ENCODE results near the gene SLC16A3.
"Not testable (repeated sequence)": the region's sequence is repeated elsewhere in the genome, so short reads cannot be mapped to it uniquely, and the experiment has no call there.

Gene SLC16A3

DNA sequence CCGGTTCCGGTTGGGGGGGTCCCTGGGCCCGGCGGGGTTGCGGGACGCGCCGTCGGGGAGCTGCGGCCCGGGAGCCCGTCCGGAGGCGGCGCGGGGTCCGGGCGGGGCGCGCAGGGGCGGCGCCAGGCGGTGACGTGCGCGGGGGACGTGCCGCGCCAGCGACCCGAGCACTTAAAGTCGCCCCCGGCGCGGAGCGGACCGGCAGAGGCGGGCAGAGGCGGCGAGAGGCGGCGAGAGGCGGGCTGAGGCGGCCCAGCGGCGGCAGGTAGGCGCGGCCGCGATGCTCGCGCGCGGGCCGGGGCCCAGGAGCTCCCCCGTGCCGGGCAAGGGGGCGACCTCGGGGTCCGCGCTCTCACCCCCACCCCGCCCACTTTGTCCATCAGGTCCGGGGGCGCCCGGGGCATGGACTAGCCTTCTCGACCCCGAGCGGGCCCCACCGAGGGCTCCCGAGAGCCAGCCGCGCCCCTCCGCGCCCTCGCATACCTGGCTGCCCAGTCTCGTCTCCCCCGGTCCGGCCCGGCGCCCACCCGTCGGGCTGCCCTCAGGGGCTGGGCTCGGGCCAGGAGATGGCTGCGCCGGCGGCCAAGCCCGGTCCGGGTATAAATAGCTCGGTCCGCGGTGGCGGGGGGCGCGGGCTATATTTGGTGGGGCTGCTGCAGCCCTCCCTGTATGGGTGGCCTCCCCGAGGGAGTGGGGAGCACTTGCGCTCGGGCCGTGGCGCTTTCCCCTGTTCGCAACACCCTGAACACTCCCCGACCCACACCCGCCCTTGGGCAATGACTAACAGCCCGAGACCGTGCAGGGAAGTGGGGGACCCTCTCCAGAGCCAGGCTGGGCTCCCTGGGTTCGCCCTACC, at the start of gene SLC16A3:
TSS of gene SLC16A3 (plus strand) at position 201 of the 856 bp plus-strand sequence. CDS start 6,967 bp downstream, outside the sequence.
- peak; percentile 85 for DNase-seq

DNA sequence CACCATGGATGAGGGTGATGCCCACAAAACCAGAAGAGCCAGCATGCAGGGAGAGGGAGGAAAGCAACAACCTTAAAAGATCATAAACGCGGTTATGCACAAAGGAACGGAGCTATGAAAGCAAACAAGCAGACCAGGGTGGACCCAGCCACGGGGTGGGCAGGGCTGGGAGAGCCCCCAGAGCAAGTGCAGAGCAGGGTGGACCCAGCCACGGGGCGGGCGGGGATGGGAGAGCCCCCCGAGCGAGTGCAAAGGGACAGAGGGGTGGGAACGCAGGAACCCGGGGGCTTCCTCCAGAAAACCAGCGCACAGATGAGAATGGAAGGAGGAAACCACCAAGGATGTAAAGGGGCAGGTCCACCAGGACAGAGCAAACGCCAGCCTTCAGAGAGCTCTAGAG, 49.4 kb upstream of the SLC16A3 start:
- DNase-seq = no peak

GRCh38 chr17:82179946-82180475, 48.8 kb upstream of the SLC16A3 start:
- no peak for DNase-seq

DNA sequence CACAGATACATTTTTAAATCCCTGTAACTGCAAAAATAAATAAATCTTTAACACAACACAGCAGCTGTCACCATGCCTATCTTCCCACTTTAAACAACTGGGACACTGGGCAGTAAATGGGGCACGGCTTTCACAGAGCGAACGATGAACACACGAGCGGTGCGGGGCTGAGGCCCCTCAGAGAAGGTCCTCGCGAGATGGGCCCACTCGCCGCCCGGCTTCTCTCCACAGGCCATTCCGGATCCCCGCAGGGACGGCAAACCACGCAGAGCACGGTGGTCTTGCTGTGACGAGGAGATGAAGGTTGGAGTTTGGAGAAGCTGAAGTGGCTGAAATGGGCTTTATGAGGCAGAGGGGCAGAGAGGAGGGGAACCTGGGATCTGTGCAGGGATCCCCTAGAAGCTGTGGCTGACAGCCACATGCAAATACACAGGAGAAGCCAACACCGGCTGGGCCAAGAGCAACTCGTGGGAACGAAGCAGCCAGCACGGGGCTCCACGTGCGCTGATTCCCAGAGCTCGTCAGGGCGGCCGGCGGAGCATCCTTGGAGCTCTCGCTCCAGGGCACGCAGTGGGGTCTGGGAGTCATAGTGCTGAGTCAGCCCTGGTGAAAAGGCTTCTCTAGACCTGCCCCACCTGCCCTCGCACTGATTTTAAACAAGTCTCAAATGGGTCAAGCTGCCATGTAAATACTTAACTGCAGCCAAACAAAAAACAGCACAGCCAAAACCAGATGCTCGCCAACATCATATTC, 47.9 kb upstream of the SLC16A3 start:
- DNase-seq = no peak

GRCh38 chr17:82184761-82185160, 44.1 kb upstream of the SLC16A3 start:
- no peak for DNase-seq

GRCh38 chr17:82186221-82186620, 42.6 kb upstream of the SLC16A3 start:
- DNase-seq = no peak

- no peak for DNase-seq
Measured at GRCh38 chr17:82187500-82187899, 41.3 kb upstream of the SLC16A3 start.

GRCh38 chr17:82188001-82188961, 40.6 kb upstream of the SLC16A3 start:
- no peak for DNase-seq

DNA sequence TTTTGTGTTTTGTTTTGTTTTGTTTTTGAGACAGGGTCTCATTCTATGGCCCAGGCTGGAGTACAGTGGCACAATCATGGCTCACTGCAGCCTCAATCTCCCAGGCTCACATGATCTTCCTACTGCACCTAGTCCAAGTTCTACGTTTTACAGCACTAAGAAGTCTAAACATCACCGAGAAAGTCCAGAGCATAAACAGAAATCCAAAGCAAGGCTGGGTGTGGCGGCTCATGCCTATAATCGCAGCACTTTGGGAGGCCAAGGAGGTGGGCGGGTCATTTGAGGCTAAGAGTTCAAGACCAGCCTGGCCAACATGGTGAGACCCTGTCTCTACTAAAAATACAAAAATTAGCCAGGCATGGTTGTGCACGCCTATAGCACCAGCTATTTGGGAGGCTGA, 35.8 kb upstream of the SLC16A3 start:
- not testable (repeated sequence) for DNase-seq

GRCh38 chr17:82193520-82194220, 35.2 kb upstream of the SLC16A3 start:
- DNase-seq = no peak

DNA sequence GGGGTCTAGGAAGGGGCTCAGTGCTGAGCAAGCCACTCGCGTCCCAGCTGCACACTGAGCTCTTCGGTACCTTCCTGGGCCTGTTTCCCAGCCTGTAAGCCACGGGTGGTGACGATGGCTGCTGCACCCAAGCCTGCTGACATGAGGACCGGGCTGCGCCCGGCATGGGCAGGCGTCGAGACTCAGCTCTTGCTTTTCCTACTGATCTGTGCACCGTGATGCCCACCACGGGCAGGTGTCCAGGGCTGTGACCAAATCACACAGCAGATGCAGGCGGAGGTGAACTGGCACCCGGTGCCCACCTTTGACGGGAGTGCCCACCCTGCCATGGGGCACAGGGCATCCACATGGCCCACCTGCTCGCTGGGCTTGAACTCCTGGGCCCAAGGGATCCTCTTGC, 34.1 kb upstream of the SLC16A3 start:
- no peak for DNase-seq

- DNase-seq = no peak
Measured at GRCh38 chr17:82195675-82196672, 32.9 kb upstream of the SLC16A3 start.

GRCh38 chr17:82198092-82198491, 30.8 kb upstream of the SLC16A3 start:
- no peak for DNase-seq

- DNase-seq = no peak
Measured at GRCh38 chr17:82199496-82199895, 29.3 kb upstream of the SLC16A3 start.

DNA sequence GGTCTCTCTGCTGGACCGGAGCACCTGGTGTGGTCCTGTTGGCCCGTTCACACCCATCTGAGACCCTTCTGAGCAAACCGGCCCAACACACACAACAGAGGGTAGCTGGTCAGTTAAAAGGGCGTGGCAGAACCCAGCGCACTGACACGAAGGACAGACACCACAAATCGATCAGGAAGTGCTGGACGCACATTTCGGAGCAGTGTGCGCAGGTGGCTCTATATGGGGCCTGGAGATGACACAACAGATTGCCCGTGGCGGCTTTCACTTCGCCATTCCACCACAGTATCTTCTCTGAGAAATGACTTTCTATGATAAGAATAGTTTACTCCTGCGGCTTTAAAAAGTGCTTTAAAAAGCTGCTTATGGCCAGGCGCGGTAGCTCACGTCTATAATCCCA, 28.7 kb upstream of the SLC16A3 start:
- DNase-seq = peak; percentile 18

DNA sequence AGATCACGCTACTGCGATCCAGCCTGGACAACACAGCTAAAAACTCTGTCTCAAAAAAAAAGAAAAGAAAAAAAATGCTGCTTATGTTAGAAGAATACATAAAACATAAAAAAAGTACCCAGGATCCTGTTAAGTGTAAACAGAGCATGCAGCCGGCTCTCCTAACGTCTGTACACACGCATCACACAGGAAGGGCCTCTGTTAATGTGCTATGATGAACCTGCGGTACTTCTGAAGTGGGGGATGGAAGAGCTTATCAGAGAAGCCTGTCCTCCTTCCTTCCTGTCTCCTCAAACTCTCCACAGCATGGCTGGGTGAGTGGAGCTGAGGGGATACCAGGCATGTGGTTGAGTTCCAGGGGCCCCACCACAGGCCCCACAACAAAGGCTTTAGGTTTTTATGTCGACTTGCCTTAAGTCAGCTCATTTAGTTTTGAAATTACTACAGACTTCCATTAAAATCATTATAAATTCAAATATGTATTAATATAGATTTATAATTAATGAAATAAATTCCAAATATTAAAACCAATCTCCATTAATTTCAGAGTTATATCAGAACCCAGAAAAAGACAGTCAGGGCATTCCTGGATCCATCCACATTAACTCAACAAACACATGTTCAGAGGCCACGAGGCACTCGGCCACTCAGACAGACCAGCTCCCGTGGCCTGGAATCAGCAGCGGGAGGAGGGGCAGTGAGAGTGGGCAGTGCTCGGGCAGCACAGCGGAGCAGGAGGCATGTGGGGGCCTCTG, 27.9 kb upstream of the SLC16A3 start:
- DNase-seq = peak; percentile 97

- peak; percentile 38 for DNase-seq
Measured at GRCh38 chr17:82201498-82201910, 27.3 kb upstream of the SLC16A3 start.

DNA sequence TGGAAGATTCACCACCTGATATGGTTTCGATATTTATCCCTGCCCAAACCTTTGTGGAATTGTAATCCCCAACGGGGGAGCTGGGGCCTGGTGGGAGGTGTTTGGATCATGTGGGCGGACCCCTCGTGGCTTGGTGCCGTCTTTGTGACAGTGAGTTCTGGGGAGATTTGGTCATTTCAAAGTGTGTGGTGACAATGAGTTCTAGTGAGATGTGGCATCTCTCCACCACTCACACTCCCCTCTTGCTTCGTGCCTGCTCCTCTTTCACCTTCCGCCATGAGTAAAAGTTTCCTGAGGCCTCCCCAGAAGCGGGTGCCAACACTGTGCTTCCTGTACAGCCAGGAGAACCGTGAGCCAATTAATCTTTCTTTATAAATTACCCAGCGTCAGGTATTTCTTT, 25.9 kb upstream of the SLC16A3 start:
- DNase-seq = peak; percentile 28

DNA sequence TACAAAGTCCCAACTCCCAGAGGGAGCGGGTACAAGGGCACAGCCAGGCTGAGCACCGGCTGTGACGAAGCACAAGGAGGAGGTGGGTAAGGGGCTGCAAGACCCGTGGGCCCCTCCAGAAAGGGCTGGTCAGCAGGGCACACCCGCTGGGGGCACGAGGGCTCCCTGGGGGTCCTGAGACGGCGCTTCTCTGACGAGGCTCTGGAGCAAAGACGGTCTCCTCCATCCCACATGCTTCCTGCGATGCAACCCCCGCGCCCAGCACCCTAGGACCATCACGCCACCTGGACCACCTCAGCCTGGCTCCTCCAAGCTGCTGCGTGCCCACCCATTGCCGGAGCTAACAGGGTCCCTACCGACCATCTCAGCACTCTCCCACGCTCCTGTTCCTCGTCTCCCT, 24.9 kb upstream of the SLC16A3 start:
- DNase-seq = no peak
